Thyroid gland (tissue), 4 donors: ENCODE data around the gene FERMT3. TPM values are rescaled to one million over a fixed set of nuclear protein-coding genes. Genes with fewer than 3 reads are reported as not detected.

ENCODE experiments used
- DNase-seq, 2 donors: peaks; one replicate each; pipeline ENCODE4 v3.0.0-alpha.2; 2019
- H3K27ac ChIP-seq, 3 donors: fragments of 200-600 bp; sonication (generic); 1 replicate in 2 of 3; 2 replicates in 1 of 3; pipeline ENCODE4 v1.5.1; 2016 to 2019; ENCODE audit warnings: mild to moderate bottlenecking in 1 of 3, moderate library complexity in 1 of 3
- H3K27me3 ChIP-seq: fragments of 200-600 bp; sonication (generic); one replicate; pipeline ENCODE4 v1.5.1; 2019
- H3K36me3 ChIP-seq, 2 donors: fragments of 200-600 bp; sonication (generic); one replicate each; pipeline ENCODE4 v1.5.1; 2016 to 2019
- H3K4me1 ChIP-seq, 2 donors: fragments of 200-600 bp; sonication (generic); one replicate each; pipeline ENCODE4 v1.5.1; 2017 to 2019
- H3K4me3 ChIP-seq, 3 donors: fragments of 200-600 bp; sonication (generic); replicated peaks in 1 of 3; 1 replicate in 2 of 3; 2 replicates in 1 of 3; pipeline ENCODE4 v1.5.1; 2016; ENCODE audit warnings: mild to moderate bottlenecking in 1 of 3
- H3K9me3 ChIP-seq: fragments of 200-600 bp; sonication (generic); one replicate; pipeline ENCODE4 v1.5.1; 2017
- POLR2A ChIP-seq, 2 donors: fragments of 450-650 bp; IDR thresholded peaks; one replicate each; pipeline ENCODE4 v1.6.1; 2017; ENCODE audit warnings: antibody characterized with exemption in 2 of 2, mild to moderate bottlenecking in 2 of 2, moderate library complexity in 1 of 2
- WGBS, 2 donors: methylation state at CpG; one replicate each; pipeline ENCODE4 v1.1.5; 2017; 5-methylcytosine and 5-hydroxymethylcytosine counted together
- intact Hi-C: fragments of 100-400 bp; cut with DNase I; formaldehyde crosslinking; loops from one replicate; pipeline ENCODE4 v1.15.1; 2023
- total RNA-seq, 4 donors: library from RNA; depleted of rRNA; stranded (reverse); fragments of >200 nt; gene quantifications; one replicate each; pipeline ENCODE4 v1.2.3, GENCODE V29; 2016
- TF ChIP-seq, protein P1 (sequence below), 6 experiments: fragments of 200-600 bp in 3 of 6; fragments of 450-650 bp in 3 of 6; sonication (generic) in 3 of 6; IDR thresholded peaks; one replicate each; pipeline ENCODE4 v1.5.1; 2016 to 2019; ENCODE audit warnings: antibody characterized with exemption in 6 of 6, mild to moderate bottlenecking in 2 of 6, inconsistent platforms in 1 of 6, moderate library complexity in 1 of 6

The FERMT3 gene
- total RNA-seq, 4 donors from 2014 or later: 7.6 to 13.9 (median 10.8) TPM

DNA sequence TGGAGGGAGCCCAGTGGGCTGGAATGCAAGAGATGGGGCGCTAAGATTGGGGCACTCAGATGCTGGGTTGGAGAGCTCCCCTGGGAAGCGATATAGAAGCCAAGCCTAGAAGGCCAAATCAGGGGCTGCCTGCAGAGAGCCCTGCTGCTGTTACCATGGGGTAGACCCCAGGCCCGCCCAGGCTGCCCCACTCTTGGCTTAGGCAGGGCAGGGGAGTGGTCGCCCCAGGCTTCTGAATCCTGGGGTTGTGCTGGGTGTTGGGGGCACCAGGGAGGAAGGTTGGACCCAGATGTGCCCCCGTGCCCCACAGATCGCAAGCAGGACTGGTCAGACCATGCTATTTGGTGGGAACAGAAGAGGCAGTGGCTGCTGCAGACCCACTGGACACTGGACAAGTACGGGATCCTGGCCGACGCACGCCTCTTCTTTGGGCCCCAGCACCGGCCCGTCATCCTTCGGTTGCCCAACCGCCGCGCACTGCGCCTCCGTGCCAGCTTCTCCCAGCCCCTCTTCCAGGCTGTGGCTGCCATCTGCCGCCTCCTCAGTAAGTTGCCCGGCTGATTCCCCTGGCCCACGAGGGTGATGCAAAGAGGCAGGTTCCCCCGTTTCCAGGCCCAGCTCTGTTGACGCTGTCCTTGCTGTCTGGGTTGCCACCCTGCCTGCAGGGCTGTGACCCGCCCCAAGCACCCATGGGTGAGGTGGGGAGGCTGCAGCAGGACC, 3.9 kb downstream of the FERMT3 start:
- no peaks in the 10 kb centered on the region for H3K36me3 ChIP-seq
- DNase-seq: no peak
- H3K4me3 ChIP-seq: no peak overlapping the region
- H3K9me3 ChIP-seq: no peaks in the 10 kb centered on the region
- H3K27ac ChIP-seq: no peak overlapping the region
- H3K27me3 ChIP-seq: no peaks in the 10 kb centered on the region
- H3K4me1 ChIP-seq: peaks cover 0 to 15% of the 10 kb centered on the region in 2 donors
- TF ChIP-seq POLR2A (IDR thresholded peaks at IDR 0.05): no peak
- TF ChIP-seq, protein P1, sequence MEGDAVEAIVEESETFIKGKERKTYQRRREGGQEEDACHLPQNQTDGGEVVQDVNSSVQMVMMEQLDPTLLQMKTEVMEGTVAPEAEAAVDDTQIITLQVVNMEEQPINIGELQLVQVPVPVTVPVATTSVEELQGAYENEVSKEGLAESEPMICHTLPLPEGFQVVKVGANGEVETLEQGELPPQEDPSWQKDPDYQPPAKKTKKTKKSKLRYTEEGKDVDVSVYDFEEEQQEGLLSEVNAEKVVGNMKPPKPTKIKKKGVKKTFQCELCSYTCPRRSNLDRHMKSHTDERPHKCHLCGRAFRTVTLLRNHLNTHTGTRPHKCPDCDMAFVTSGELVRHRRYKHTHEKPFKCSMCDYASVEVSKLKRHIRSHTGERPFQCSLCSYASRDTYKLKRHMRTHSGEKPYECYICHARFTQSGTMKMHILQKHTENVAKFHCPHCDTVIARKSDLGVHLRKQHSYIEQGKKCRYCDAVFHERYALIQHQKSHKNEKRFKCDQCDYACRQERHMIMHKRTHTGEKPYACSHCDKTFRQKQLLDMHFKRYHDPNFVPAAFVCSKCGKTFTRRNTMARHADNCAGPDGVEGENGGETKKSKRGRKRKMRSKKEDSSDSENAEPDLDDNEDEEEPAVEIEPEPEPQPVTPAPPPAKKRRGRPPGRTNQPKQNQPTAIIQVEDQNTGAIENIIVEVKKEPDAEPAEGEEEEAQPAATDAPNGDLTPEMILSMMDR (IDR thresholded peaks at IDR 0.05): no peak
- 94 to 95% methylated on average over 16 to 21 of the region's 24 CpGs for whole genome bisulfite sequencing, 2 donors
- intact Hi-C loops: no loop called here

DNA sequence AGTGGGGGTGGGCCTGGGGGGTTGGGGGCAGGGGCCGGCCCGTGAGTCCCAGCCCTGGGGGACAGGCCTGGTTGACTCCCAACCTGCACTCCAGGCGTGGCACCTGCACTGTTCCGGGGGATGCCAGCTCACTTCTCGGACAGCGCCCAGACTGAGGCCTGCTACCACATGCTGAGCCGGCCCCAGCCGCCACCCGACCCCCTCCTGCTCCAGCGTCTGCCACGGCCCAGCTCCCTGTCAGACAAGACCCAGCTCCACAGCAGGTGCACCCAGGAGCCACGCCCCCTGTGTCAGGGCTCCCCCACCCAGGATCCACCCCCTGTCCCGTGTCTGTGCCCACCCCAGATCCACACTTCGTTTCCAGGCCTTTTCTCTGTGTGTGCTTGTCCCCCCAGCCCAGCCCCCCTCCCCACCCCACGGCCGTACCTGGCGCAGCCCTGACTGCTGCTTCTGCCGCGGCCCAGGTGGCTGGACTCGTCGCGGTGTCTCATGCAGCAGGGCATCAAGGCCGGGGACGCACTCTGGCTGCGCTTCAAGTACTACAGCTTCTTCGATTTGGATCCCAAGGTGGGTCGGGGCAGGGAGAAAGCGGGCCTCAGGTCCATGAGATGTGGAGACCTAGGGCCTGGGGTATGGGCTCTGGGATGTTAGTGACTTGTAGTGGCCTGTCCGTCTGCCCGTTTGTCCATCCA, 4.8 kb downstream of the FERMT3 start:
- WGBS, 2 donors: 84 to 87% methylated on average over 18 to 23 of the region's 30 CpGs
- Histone ChIP-seq H3K27me3 (no peaks in the 10 kb centered on the region), H3K27ac (no peak overlapping the region), H3K4me1 (peaks cover 0 to 15% of the 10 kb centered on the region in 2 donors), H3K36me3 (no peaks in the 10 kb centered on the region), H3K9me3 (no peaks in the 10 kb centered on the region), H3K4me3 (no peak overlapping the region)
- DNase-seq: no peak
- TF ChIP-seq POLR2A (IDR thresholded peaks at IDR 0.05): no peak
- TF ChIP-seq, protein P1 (IDR thresholded peaks at IDR 0.05): no peak
- intact Hi-C loops: no loop called here

DNA sequence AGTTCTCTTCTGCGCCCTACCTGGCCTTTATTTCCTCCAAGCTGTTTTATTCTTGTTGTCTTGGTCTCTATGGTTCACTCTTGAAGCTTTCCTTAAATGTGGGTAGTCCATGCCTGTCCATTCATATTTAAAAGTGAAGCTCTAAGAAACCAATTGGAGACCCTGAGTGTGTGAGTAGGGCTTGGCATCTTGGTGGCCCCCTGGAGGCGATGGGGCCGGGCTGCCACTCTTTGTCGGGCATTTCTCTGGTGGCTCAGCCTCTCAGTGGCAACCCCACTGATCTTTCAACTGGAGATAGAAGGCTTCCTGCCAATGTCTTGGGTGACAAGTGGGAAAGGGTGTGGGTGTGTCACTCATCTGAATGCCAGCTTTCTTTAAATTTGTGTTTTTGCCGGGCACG, 10.4 kb downstream of the FERMT3 start:
- Histone ChIP-seq H3K9me3 (no peaks in the 10 kb centered on the region), H3K27me3 (no peaks in the 10 kb centered on the region), H3K4me3 (no peak overlapping the region), H3K27ac (no peak overlapping the region), H3K4me1 (no peaks in the 10 kb centered on the region), H3K36me3 (peaks cover 0 to 7% of the 10 kb centered on the region in 2 donors)
- 88 to 90% methylated on average over 6 of the region's 6 CpGs for WGBS, 2 donors
- intact Hi-C loops: no loop called here
- no peak for TF ChIP-seq POLR2A (IDR thresholded peaks at IDR 0.05)
- TF ChIP-seq, protein P1 (IDR thresholded peaks at IDR 0.05): no peak
- DNase-seq: no peak

DNA sequence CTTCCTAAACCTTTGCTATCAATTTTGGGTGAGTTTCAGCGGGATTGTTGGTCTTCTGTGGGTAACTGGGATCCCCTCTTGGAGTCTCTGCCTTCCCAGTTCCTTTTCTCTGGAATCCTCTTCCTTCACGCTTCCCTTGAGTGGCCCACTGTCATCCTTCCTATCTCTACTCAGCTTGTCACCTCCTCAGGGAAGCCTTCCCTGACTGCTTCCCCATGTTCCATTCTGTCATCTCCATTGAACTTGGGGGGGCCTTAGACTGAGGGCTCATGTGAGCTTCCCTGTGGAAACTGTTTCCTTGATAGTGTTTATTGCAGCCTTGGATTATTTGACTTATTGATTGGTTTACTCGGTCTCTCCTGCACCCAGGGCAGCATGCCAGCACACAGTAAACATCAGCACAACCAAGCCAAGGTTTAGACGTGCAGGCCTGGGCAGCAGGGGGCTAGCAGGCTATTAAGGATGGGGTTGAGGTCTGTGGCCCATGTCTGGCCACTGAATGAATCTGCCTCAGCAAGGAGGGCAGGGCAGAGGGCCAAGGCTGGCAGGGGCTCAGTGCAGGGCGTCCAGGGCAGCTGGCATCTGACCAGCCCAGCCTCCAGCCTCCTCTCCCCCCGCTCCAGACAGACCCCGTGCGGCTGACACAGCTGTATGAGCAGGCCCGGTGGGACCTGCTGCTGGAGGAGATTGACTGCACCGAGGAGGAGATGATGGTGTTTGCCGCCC, 12.3 kb downstream of the FERMT3 start:
- 79 to 86% methylated on average over 4 to 8 of the region's 11 CpGs for WGBS, 2 donors
- H3K36me3 ChIP-seq: peaks cover 0 to 7% of the 10 kb centered on the region in 2 donors

More for the DNA sequence above, 12.3 kb downstream of the FERMT3 start:
- TF ChIP-seq POLR2A (IDR thresholded peaks at IDR 0.05): no peak
- TF ChIP-seq, protein P1 (IDR thresholded peaks at IDR 0.05): no peak
- no peak for DNase-seq
- intact Hi-C loops: no loop called here
- Histone ChIP-seq H3K27ac (no peak overlapping the region), H3K4me3 (no peak overlapping the region), H3K9me3 (no peaks in the 10 kb centered on the region), H3K4me1 (no peaks in the 10 kb centered on the region), H3K27me3 (no peaks in the 10 kb centered on the region)
